B cell (primary cell): ENCODE results near the gene COL19A1. TPM values are rescaled to one million over a fixed set of nuclear protein-coding genes. Genes with fewer than 3 reads are reported as not detected.

Experiments used
- ATAC-seq: fragments of 200-7000 bp; cut with Tn5 transposase; one replicate; pipeline ENCODE4 v1.10.0; 2021; ENCODE audit warnings: low read depth, mild to moderate bottlenecking, moderate number of reproducible peaks, moderate library complexity
- CTCF ChIA-PET: fragments of 350-600 bp; sonication (Branson Sonifier 250); formaldehyde crosslinking; loops from one replicate; lab custom pipeline; 2021; ENCODE audit warnings: antibody characterized with exemption, inconsistent platforms; lab: Charles Lee
- POLR2A ChIA-PET: fragments of 350-600 bp; sonication (Branson Sonifier 250); formaldehyde crosslinking; loops from one replicate; lab custom pipeline; 2021; ENCODE audit warnings: antibody characterized with exemption; lab: Charles Lee
- DNase-seq: peaks from one replicate; pipeline ENCODE4 v3.0.0; 2013
- H2AFZ ChIP-seq: 2 replicates; pipeline ENCODE4 v1.6.1; 2012; ENCODE audit warnings: mild to moderate bottlenecking, low read depth, low read length; ENCODE audit not compliant: insufficient read depth, poor library complexity, severe bottlenecking
- H3K27ac ChIP-seq, 2 donors: 1 replicate in 1 of 2; 2 replicates in 1 of 2; pipeline ENCODE4 v1.5.1; 2012 to 2013; ENCODE audit warnings: low read length in 2 of 2, mild to moderate bottlenecking in 2 of 2, moderate library complexity in 1 of 2
- H3K27me3 ChIP-seq, 4 experiments: fragments of 200-600 bp in 1 of 4; sonication (generic) in 1 of 4; replicated peaks in 1 of 4; 1 replicate in 2 of 4; 2 replicates in 2 of 4; pipeline versions ENCODE4 v1.6.1 to v1.7.0; 2013 to 2016; ENCODE audit warnings: low read length in 3 of 4, mild to moderate bottlenecking in 2 of 4, mixed read lengths in 1 of 4, moderate library complexity in 1 of 4; ENCODE audit not compliant: insufficient read depth in 4 of 4, control insufficient read depth in 3 of 4; ENCODE audit errors: control extremely low read depth in 1 of 4
- H3K36me3 ChIP-seq, 2 experiments: replicated peaks in 1 of 2; 1 replicate in 1 of 2; 2 replicates in 1 of 2; pipeline versions ENCODE4 v1.6.1 to v1.7.1; 2013; ENCODE audit warnings: low read length in 1 of 2; ENCODE audit not compliant: insufficient read depth in 2 of 2, control insufficient read depth in 1 of 2; ENCODE audit errors: control extremely low read depth in 1 of 2, extremely low read depth in 1 of 2
- H3K4me1 ChIP-seq, 2 donors: fragments of 200-600 bp in 1 of 2; sonication (generic) in 1 of 2; 1 replicate in 1 of 2; 2 replicates in 1 of 2; pipeline versions ENCODE4 v1.5.1 to v1.6.1; 2013 to 2017; ENCODE audit warnings: low read length in 2 of 2; ENCODE audit not compliant: control insufficient read depth in 2 of 2, insufficient read depth in 2 of 2
- H3K4me2 ChIP-seq: replicated peaks from 2 replicates; pipeline ENCODE3; 2012; ENCODE audit warnings: mild to moderate bottlenecking, low read depth, low read length; ENCODE audit not compliant: poor library complexity, severe bottlenecking
- H3K4me3 ChIP-seq, 5 experiments: fragments of 200-600 bp in 1 of 5; sonication (generic) in 1 of 5; 1 replicate in 3 of 5; 2 replicates in 2 of 5; pipeline versions ENCODE4 v1.5.1 to v1.7.0; 2011 to 2016; ENCODE audit warnings: low read length in 4 of 5, mild to moderate bottlenecking in 4 of 5, low read depth in 2 of 5, control low read depth in 1 of 5, moderate library complexity in 1 of 5; ENCODE audit not compliant: insufficient read depth in 1 of 5; ENCODE audit errors: control extremely low read depth in 1 of 5, extremely low read depth in 1 of 5
- H3K79me2 ChIP-seq: fragments of 200-600 bp; sonication (generic); one replicate; pipeline ENCODE4 v1.6.0; 2016; ENCODE audit warnings: low read length; ENCODE audit not compliant: control insufficient read depth, insufficient read depth
- H3K9ac ChIP-seq: fragments of 200-600 bp; sonication (generic); 2 replicates; pipeline ENCODE4 v1.6.1; 2017; ENCODE audit warnings: mild to moderate bottlenecking, low read length, moderate library complexity
- H3K9me3 ChIP-seq, 3 donors: one replicate each; pipeline versions ENCODE4 v1.6.1 to v1.7.1; 2013; ENCODE audit warnings: low read length in 2 of 3; ENCODE audit not compliant: control insufficient read depth in 2 of 3, insufficient read depth in 1 of 3; ENCODE audit errors: control extremely low read depth in 1 of 3
- H4K20me1 ChIP-seq: 2 replicates; pipeline ENCODE4 v1.6.0; 2012; ENCODE audit warnings: mild to moderate bottlenecking, low read length; ENCODE audit not compliant: insufficient read depth, control insufficient read depth, poor library complexity, severe bottlenecking
- H3K27ac Mint-ChIP-seq: one replicate; pipeline ENCODE4 v1.8.0; 2021; ENCODE audit warnings: mixed read lengths
- H3K27me3 Mint-ChIP-seq: one replicate; pipeline ENCODE4 v1.8.0; 2021; ENCODE audit warnings: mixed read lengths
- H3K4me1 Mint-ChIP-seq: one replicate; pipeline ENCODE4 v1.8.0; 2021; ENCODE audit warnings: mixed read lengths
- H3K4me3 Mint-ChIP-seq: one replicate; pipeline ENCODE4 v1.8.0; 2021; ENCODE audit warnings: mixed read lengths
- H3K9me3 Mint-ChIP-seq: one replicate; pipeline ENCODE4 v1.8.0; 2022; ENCODE audit warnings: mixed read lengths; ENCODE audit not compliant: insufficient read depth
- EZH2 ChIP-seq: IDR thresholded peaks from 2 replicates; pipeline ENCODE4 v1.6.1; 2012; ENCODE audit warnings: borderline replicate concordance, low read depth, mild to moderate bottlenecking, moderate library complexity, low read length; ENCODE audit not compliant: insufficient read depth, poor library complexity, severe bottlenecking
- WGBS: methylation state at CpG from one replicate; pipeline ENCODE4 v1.1.5; 2013; ENCODE audit warnings: missing lambda C conversion rate; ENCODE audit not compliant: insufficient coverage; 5-methylcytosine and 5-hydroxymethylcytosine counted together
- intact Hi-C: fragments of 100-400 bp; cut with micrococcal nuclease; formaldehyde crosslinking; loops from one replicate; pipeline ENCODE4 v1.10.0; 2022
- polyA plus RNA-seq: library from polyadenylated mRNA; depleted of rRNA; stranded (reverse); fragments of >200 nt; gene quantifications from 2 replicates; pipeline ENCODE4 v1.2.3, GENCODE V29; 2012
- total RNA-seq, 2 donors: library from RNA; stranded (reverse); fragments of 120-200 nt in 1 of 2; gene quantifications; 1 replicate in 1 of 2; 2 replicates in 1 of 2; pipeline versions ENCODE4 v1.2.3 to v1.2.4, GENCODE V29; 2013 to 2022
- TF ChIP-seq, protein P1 (sequence below): fragments of 200-600 bp; IDR thresholded peaks from one replicate; pipeline ENCODE4 v1.8.0; 2022; ENCODE audit warnings: antibody characterized with exemption, mild to moderate bottlenecking

The COL19A1 gene
- total and polyA plus RNA-seq, 2 donors (not counting 1 experiment from before 2014, with no cell fraction given) = 14.6 to 61.4 TPM

DNA sequence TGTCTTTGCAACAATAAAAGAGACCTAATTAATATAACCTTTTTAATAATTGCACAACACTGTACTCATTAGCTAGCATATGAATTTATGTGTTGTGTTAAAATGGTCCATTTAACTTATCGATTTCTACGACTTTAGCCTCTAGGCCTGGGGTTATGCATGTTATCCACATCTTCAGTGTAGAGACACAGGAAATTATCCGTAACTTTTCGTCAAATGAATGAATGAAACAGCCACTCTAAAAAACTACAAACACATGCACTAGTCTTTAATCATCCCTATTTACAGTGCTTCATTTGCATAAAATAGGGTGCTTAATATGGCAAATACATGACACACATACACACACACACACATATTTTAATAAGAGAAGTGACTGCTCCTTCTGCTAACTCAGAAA lies 47.2 kb upstream of the COL19A1 start:
- WGBS = 100% methylated on average over 2 of the region's 4 CpGs
- peaks cover 4% of the 10 kb centered on the region for H3K79me2 ChIP-seq
- no peaks in the 10 kb centered on the region for H3K27me3 ChIP-seq
- no peak overlapping the region for H3K4me2 ChIP-seq
- no peaks in the 10 kb centered on the region for H3K9me3 ChIP-seq
- no peak overlapping the region for H3K4me3 ChIP-seq
- TF ChIP-seq EZH2 = no peak
- Mint-ChIP-seq H3K4me1 (peaks cover 28% of the 10 kb centered on the region), H3K27ac (no peak overlapping the region), H3K4me3 (no peak overlapping the region), H3K9me3 (no peaks in the 10 kb centered on the region), H3K27me3 (no peaks in the 10 kb centered on the region)
- peaks cover 22 to 30% of the 10 kb centered on the region in 2 donors for H3K4me1 ChIP-seq
- no peaks in the 10 kb centered on the region for H3K36me3 ChIP-seq
- H2AFZ ChIP-seq = no peak overlapping the region
- no peak for DNase-seq
- H3K27ac ChIP-seq = no peak overlapping the region
- no peak overlapping the region for H3K9ac ChIP-seq
- H4K20me1 ChIP-seq = no peaks in the 10 kb centered on the region
- intact Hi-C loops = no loop called here
- POLR2A ChIA-PET = interaction anchor here (0.7 kb wide), 1 partner anchor 97 kb away, joined by 7 read pairs; no protein-coding TSS in a partner anchor
- ATAC-seq = no peak
- CTCF ChIA-PET = interaction anchor here (1.4 kb wide), 1 partner anchor 289 kb away, joined by 4 read pairs; no protein-coding TSS in a partner anchor

GRCh38 chr6:69820018-69820417 lies 46.3 kb upstream of the COL19A1 start:
- H3K4me1 Mint-ChIP-seq = peaks cover 21% of the 10 kb centered on the region
- no peaks in the 10 kb centered on the region for H3K9me3 ChIP-seq
- H3K27me3 ChIP-seq = no peaks in the 10 kb centered on the region
- no peak for ATAC-seq
- no peak overlapping the region for H3K27ac Mint-ChIP-seq
- TF ChIP-seq, protein P1, sequence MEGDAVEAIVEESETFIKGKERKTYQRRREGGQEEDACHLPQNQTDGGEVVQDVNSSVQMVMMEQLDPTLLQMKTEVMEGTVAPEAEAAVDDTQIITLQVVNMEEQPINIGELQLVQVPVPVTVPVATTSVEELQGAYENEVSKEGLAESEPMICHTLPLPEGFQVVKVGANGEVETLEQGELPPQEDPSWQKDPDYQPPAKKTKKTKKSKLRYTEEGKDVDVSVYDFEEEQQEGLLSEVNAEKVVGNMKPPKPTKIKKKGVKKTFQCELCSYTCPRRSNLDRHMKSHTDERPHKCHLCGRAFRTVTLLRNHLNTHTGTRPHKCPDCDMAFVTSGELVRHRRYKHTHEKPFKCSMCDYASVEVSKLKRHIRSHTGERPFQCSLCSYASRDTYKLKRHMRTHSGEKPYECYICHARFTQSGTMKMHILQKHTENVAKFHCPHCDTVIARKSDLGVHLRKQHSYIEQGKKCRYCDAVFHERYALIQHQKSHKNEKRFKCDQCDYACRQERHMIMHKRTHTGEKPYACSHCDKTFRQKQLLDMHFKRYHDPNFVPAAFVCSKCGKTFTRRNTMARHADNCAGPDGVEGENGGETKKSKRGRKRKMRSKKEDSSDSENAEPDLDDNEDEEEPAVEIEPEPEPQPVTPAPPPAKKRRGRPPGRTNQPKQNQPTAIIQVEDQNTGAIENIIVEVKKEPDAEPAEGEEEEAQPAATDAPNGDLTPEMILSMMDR = no peak
- no peak for TF ChIP-seq EZH2
- H2AFZ ChIP-seq = no peak overlapping the region
- intact Hi-C loops = no loop called here
- no peak overlapping the region for H3K27ac ChIP-seq
- H3K4me3 ChIP-seq = no peak overlapping the region
- H3K9me3 Mint-ChIP-seq = no peaks in the 10 kb centered on the region
- peaks cover 4% of the 10 kb centered on the region for H3K79me2 ChIP-seq
- peaks cover 17 to 21% of the 10 kb centered on the region in 2 donors for H3K4me1 ChIP-seq
- DNase-seq = no peak
- H3K36me3 ChIP-seq = no peaks in the 10 kb centered on the region
- H4K20me1 ChIP-seq = no peaks in the 10 kb centered on the region
- POLR2A ChIA-PET = no interaction called here
- H3K4me2 ChIP-seq = no peak overlapping the region
- no CpG with 5 or more reads among the region's 1 CpG for WGBS
- no peak overlapping the region for H3K4me3 Mint-ChIP-seq
- CTCF ChIA-PET = interaction anchor here (0.9 to 1.4 kb wide), 2 partner anchors 11 to 288 kb away, joined by 3 to 4 read pairs; no protein-coding TSS in a partner anchor
- H3K27me3 Mint-ChIP-seq = no peaks in the 10 kb centered on the region
- H3K9ac ChIP-seq = no peak overlapping the region
